ENCODE results near the gene RTKN. TPM values are rescaled to one million over a fixed set of nuclear protein-coding genes. Genes with fewer than 3 reads are reported as not detected.
"Not testable (repeated sequence)": the region's sequence is repeated elsewhere in the genome, so short reads cannot be mapped to it uniquely, and the experiment has no call there.

Gene RTKN
- total and polyA plus RNA-seq, 4 donors: 27.8 to 98.0 (median 73.0) TPM

DNA sequence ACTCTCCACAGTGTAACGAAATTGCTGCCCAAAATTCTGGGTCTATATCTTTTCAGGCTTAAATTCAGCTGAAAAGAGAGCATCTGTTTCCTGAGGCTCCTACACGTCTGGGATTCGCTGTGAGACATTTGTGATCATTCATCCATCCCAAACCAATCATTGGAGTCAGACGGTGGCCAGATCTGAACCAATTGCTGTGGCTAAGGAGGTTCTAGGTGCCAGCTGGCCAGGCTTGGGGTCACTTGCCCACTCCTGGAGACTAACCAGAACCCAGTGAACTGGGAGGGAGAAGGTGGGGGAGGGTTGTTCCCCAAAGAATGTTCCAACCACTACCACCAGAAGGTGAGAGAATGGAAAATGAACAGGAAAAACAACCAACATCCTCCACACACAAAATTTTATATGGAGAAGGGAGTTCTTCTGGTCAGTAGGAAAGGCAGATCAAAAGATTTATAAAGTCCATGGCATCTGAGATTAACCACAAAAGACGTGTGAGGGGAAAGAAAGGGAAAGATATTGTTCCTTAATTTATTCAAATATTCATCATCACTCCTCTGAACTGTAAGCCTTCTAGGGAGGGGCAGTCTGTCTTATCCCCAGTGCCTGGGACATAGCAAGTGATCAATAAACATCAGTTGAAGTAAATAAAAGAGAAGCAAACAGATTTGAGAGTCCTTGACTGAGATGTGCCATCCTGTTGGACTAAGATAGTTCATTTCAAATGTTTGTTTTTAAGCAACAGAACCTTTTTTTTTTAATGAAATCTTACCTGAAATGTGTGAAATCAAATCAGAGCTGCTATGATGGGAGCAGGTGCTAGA lies 3.0 kb upstream of the RTKN start:
- Histone ChIP-seq H3K4me3 (ENCODE audit: low read depth in 1 of 3, low read length in 3 of 3) (no peak overlapping the region), H3K27ac (ENCODE audit: low read depth in 1 of 2, low read length in 2 of 2) (peak overlapping the region; percentile 82 to 84), H3K9me3 (ENCODE audit: control insufficient read depth in 4 of 4, low read length in 3 of 4) (no peaks in the 10 kb centered on the region), H3K4me1 (ENCODE audit: control insufficient read depth in 4 of 4, insufficient read depth in 4 of 4, low read length in 3 of 4) (peaks cover 26 to 57% (median 42%) of the 10 kb centered on the region in 4 donors), H3K36me3 (ENCODE audit: control insufficient read depth in 4 of 4, insufficient read depth in 3 of 4, low read depth in 1 of 4, low read length in 3 of 4) (no peaks in the 10 kb centered on the region), H3K27me3 (ENCODE audit: control insufficient read depth in 4 of 4, insufficient read depth in 4 of 4, low read length in 3 of 4) (no peaks in the 10 kb centered on the region), H3K9ac (ENCODE audit: low read depth in 1 of 2, low read length in 2 of 2) (no peak overlapping the region)
- no peak for TF ChIP-seq EGR1 (IDR thresholded peaks at IDR 0.05; ENCODE audit: low read depth in 2 of 2)
- peak; percentile 16 for TF ChIP-seq FOXA1 (IDR thresholded peaks at IDR 0.05)
- peak in 1 of 2 donors; percentile 4 for TF ChIP-seq GABPA (IDR thresholded peaks at IDR 0.05 in 1 of 2, conservative IDR thresholded peaks at IDR 0.05 in 1 of 2)
- TF ChIP-seq SP1 (IDR thresholded peaks at IDR 0.05): no peak
- TF ChIP-seq CTCF (IDR thresholded peaks at IDR 0.05; ENCODE audit: low read depth, low read length, missing input control): no peak
- TF ChIP-seq HNF4A (conservative IDR thresholded peaks at IDR 0.05): peak; percentile 26 to 41
- peak; percentile 13 to 44 for TF ChIP-seq RXRA (IDR thresholded peaks at IDR 0.05)
- 24% methylated on average over 5 of the region's 5 CpGs for WGBS
- no peak for DNase-seq (ENCODE audit: low spot score)

DNA sequence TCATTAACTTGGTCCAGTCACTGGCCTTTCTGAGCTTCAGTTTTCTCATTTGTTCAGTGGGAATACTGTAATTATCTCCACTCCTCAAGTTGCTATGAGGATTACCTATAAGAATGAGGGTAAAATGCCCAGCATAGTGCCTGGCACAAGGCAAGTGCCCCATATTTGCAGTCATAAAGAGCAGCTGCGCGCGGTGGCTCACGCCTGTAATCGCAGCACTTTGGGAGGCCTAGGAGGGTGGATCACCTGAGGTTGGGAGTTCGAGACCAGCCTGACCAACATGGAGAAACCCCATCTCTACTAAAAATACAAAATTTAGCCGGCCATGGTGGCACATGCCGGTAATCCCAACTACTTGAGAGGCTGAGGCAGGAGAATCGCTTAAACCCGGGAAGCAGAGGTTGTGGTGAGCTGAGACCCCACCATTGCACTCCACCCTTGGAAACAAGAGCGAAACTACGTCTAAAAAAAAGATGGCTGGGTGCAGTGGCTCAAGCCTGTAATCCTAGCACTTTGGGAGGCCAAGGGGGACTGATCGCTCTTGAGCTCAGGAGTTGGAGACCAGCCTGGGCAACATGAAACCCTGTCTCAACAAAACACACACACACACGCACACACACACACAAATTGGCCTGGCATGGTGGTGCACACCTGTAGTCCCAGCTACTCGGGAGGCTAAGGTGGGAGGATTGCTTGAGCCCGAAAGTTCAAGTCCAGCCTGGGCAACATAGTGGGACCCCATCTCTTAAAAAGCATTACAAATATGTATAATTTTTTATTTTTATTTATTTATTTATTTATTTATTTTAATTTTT lies 953 bp upstream of the RTKN start:
- peak overlapping the region; percentile 21 to 57 for H3K9ac ChIP-seq (ENCODE audit: low read depth in 1 of 2, low read length in 2 of 2)
- not testable (repeated sequence) for DNase-seq (ENCODE audit: low spot score); H3K9me3 ChIP-seq (ENCODE audit: control insufficient read depth in 4 of 4, low read length in 3 of 4); H3K36me3 ChIP-seq (ENCODE audit: control insufficient read depth in 4 of 4, insufficient read depth in 3 of 4, low read depth in 1 of 4, low read length in 3 of 4); H3K27me3 ChIP-seq (ENCODE audit: control insufficient read depth in 4 of 4, insufficient read depth in 4 of 4, low read length in 3 of 4)
- peaks cover 22 to 72% (median 57%) of the 10 kb centered on the region in 4 donors for H3K4me1 ChIP-seq (ENCODE audit: control insufficient read depth in 4 of 4, insufficient read depth in 4 of 4, low read length in 3 of 4)
- H3K27ac ChIP-seq (ENCODE audit: low read depth in 1 of 2, low read length in 2 of 2): peak overlapping the region; percentile 92 to 95
- 82% methylated on average over 16 of the region's 16 CpGs for WGBS
- H3K4me3 ChIP-seq (ENCODE audit: low read depth in 1 of 3, low read length in 3 of 3): peak overlapping the region; percentile 38 to 80 (median 79)
- peak; percentile 39 for TF ChIP-seq TAF1 (conservative IDR thresholded peaks at IDR 0.05)

DNA sequence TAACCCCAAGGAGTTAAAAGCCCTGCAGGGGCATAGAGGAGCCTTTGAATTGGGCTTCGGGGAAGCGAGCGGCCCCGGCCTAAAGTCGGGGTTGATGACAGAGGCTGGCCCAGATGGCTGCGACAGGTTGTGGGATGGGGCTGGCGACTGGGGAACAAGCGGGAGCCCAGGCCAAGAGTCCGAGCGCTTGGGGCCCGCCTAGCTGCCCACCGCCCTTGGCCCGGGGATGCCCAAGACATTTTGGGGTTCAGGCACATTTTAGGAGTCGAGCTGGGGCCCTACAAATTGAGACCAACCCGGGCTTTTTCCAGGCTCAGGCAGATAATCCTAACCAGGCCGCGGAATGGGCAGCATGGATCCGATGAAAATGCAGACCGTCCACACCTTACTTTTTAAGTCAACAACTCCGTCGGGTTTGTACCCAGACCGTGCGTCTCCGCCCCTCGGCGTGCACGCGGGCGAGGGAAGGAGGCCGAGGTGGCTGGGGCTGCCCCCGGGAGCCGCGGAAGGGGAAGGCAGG lies 507 bp downstream of the RTKN start:
- Histone ChIP-seq H3K9me3 (ENCODE audit: control insufficient read depth in 4 of 4, low read length in 3 of 4) (no peaks in the 10 kb centered on the region), H3K9ac (ENCODE audit: low read depth in 1 of 2, low read length in 2 of 2) (peak overlapping the region; percentile 30 to 71), H3K27me3 (ENCODE audit: control insufficient read depth in 4 of 4, insufficient read depth in 4 of 4, low read length in 3 of 4) (no peaks in the 10 kb centered on the region), H3K4me1 (ENCODE audit: control insufficient read depth in 4 of 4, insufficient read depth in 4 of 4, low read length in 3 of 4) (peaks cover 19 to 60% (median 52%) of the 10 kb centered on the region in 4 donors), H3K27ac (ENCODE audit: low read depth in 1 of 2, low read length in 2 of 2) (peak overlapping the region; percentile 92 to 95), H3K36me3 (ENCODE audit: control insufficient read depth in 4 of 4, insufficient read depth in 3 of 4, low read depth in 1 of 4, low read length in 3 of 4) (no peaks in the 10 kb centered on the region), H3K4me3 (ENCODE audit: low read depth in 1 of 3, low read length in 3 of 3) (peak overlapping the region; percentile 79 to 88 (median 80))
- TF ChIP-seq, protein P1, sequence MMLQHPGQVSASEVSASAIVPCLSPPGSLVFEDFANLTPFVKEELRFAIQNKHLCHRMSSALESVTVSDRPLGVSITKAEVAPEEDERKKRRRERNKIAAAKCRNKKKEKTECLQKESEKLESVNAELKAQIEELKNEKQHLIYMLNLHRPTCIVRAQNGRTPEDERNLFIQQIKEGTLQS (IDR thresholded peaks at IDR 0.05): no peak
- WGBS: 14% methylated on average over 33 of the region's 33 CpGs
- DNase-seq (ENCODE audit: low spot score): no peak

All from liver (tissue), 9 donors.